ENCODE data around the gene WWOX. TPM values are rescaled to one million over a fixed set of nuclear protein-coding genes. Genes with fewer than 3 reads are reported as not detected.
"Not testable (repeated sequence)": the region's sequence is repeated elsewhere in the genome, so short reads cannot be mapped to it uniquely, and the experiment has no call there.

The WWOX gene
- total RNA-seq, 2 experiments from 2014 or later = 20.2 to 21.4 TPM

DNA sequence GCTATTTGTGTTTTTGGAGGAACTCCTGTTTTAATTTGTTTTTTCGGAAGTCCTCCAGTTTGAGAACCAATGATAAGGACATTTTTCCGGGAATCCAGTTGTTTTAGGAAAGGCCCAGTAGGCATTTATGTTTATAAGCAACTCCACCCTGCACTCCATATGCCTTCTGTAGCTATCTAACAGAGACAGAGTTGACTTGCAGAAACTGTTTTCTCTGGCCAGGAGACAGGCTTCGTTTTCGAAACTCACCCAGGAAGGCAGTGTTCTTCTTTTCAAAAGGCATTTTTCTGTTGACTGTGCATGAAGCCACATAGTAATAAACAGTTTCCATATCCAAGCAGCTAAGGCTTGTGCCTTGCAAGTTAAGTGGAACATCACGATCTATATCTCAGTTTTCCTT, 587.1 kb downstream of the WWOX start:
- intact Hi-C loops (cut with micrococcal nuclease) = no loop called here
- H3K4me3 Mint-ChIP-seq = no peak overlapping the region
- no peak overlapping the region for H3K27ac Mint-ChIP-seq
- no peak for DNase-seq
- no peaks in the 10 kb centered on the region for H3K4me1 Mint-ChIP-seq (ENCODE audit: low read depth)
- no peaks in the 10 kb centered on the region for H3K36me3 Mint-ChIP-seq (ENCODE audit: low read depth)
- CTCF ChIA-PET = no interaction called here
- H3K27me3 Mint-ChIP-seq (ENCODE audit: low read depth) = no peaks in the 10 kb centered on the region
- no peaks in the 10 kb centered on the region for H3K9me3 Mint-ChIP-seq

GRCh38 chr16:78689028-78689427, 589.6 kb downstream of the WWOX start:
- no peak for DNase-seq
- Mint-ChIP-seq H3K27me3 (ENCODE audit: low read depth) (no peaks in the 10 kb centered on the region), H3K36me3 (ENCODE audit: low read depth) (no peaks in the 10 kb centered on the region), H3K4me3 (no peak overlapping the region), H3K27ac (no peak overlapping the region), H3K4me1 (ENCODE audit: low read depth) (no peaks in the 10 kb centered on the region), H3K9me3 (no peaks in the 10 kb centered on the region)
- CTCF ChIA-PET = no interaction called here
- intact Hi-C loops (cut with micrococcal nuclease) = no loop called here

GRCh38 chr16:78689536-78689935, 590.1 kb downstream of the WWOX start:
- Mint-ChIP-seq H3K36me3 (ENCODE audit: low read depth) (no peaks in the 10 kb centered on the region), H3K4me3 (no peak overlapping the region), H3K27me3 (ENCODE audit: low read depth) (no peaks in the 10 kb centered on the region), H3K4me1 (ENCODE audit: low read depth) (no peaks in the 10 kb centered on the region), H3K9me3 (no peaks in the 10 kb centered on the region), H3K27ac (no peak overlapping the region)
- DNase-seq = no peak
- CTCF ChIA-PET = no interaction called here
- intact Hi-C loops (cut with micrococcal nuclease) = no loop called here

DNA sequence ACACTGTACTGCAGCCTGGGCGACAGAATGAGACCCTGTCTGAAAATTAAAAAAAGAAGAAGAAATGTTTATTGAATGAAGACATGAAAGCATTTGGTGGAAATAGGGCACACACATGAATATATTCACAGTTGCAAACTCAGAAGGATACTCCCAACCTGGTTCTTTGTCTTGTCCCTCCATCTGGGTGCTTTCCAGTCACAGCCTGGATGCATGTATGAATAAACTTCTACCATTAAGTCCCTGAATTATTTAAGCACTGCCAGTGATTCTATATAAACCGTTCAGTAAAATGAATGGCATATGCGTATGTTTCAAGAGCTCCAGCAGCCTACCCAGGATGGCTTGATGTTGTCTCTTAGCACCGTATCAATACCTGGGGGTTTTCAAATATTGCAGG, 591.1 kb downstream of the WWOX start:
- CTCF ChIA-PET = no interaction called here

GRCh38 chr16:78691746-78692145, 592.3 kb downstream of the WWOX start:
- H3K4me3 Mint-ChIP-seq; H3K27me3 Mint-ChIP-seq (ENCODE audit: low read depth); H3K27ac Mint-ChIP-seq; H3K4me1 Mint-ChIP-seq (ENCODE audit: low read depth); H3K36me3 Mint-ChIP-seq (ENCODE audit: low read depth); intact Hi-C loops (cut with micrococcal nuclease); DNase-seq; H3K9me3 Mint-ChIP-seq: not testable (repeated sequence)
- CTCF ChIA-PET = interaction anchor here (0.6 kb wide), 1 partner anchor 36 kb away, joined by 3 read pairs; no protein-coding TSS in a partner anchor

More for the DNA sequence above, 591.1 kb downstream of the WWOX start:
- Mint-ChIP-seq H3K9me3 (no peaks in the 10 kb centered on the region), H3K4me3 (no peak overlapping the region), H3K27me3 (ENCODE audit: low read depth) (no peaks in the 10 kb centered on the region), H3K36me3 (ENCODE audit: low read depth) (peaks cover 1% of the 10 kb centered on the region), H3K4me1 (ENCODE audit: low read depth) (no peaks in the 10 kb centered on the region), H3K27ac (no peak overlapping the region)
- DNase-seq = no peak
- intact Hi-C loops (cut with micrococcal nuclease) = no loop called here

DNA sequence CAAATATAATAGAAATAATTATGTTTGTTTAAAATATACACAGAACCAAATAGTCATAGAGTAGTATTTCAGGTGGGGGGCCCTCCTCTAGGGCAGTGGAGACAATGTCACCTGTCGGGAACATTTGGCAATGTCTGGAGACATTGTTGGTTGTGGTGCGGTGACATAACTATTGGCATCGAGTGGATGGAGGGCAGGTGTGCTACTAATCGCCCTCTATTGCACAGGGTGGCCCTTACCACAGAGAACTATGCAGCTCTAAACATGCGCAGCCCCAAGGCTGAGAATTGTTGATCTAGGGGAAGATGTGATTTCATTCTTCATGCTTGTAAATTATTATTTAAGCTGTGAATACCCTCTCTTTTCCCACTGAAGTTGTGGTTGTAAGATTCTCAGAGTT, 594.0 kb downstream of the WWOX start:
- no peak for DNase-seq
- Mint-ChIP-seq H3K4me1 (ENCODE audit: low read depth) (no peaks in the 10 kb centered on the region), H3K27ac (no peak overlapping the region), H3K4me3 (no peak overlapping the region), H3K27me3 (ENCODE audit: low read depth) (no peaks in the 10 kb centered on the region), H3K36me3 (ENCODE audit: low read depth) (peaks cover 1% of the 10 kb centered on the region), H3K9me3 (no peaks in the 10 kb centered on the region)
- CTCF ChIA-PET = no interaction called here
- intact Hi-C loops (cut with micrococcal nuclease) = no loop called here

- H3K4me1 Mint-ChIP-seq (ENCODE audit: low read depth) = no peaks in the 10 kb centered on the region
- no peak overlapping the region for H3K4me3 Mint-ChIP-seq
- no peaks in the 10 kb centered on the region for H3K9me3 Mint-ChIP-seq
- CTCF ChIA-PET = no interaction called here
- H3K27ac Mint-ChIP-seq = no peak overlapping the region
- no peaks in the 10 kb centered on the region for H3K27me3 Mint-ChIP-seq (ENCODE audit: low read depth)
- no peak for DNase-seq
- intact Hi-C loops (cut with micrococcal nuclease) = no loop called here
- H3K36me3 Mint-ChIP-seq (ENCODE audit: low read depth) = peaks cover 1% of the 10 kb centered on the region
Measured at GRCh38 chr16:78694414-78694813, 595.0 kb downstream of the WWOX start.

GRCh38 chr16:78695391-78695790, 595.9 kb downstream of the WWOX start:
- Mint-ChIP-seq H3K27ac (no peak overlapping the region), H3K4me1 (ENCODE audit: low read depth) (no peaks in the 10 kb centered on the region), H3K27me3 (ENCODE audit: low read depth) (no peaks in the 10 kb centered on the region), H3K9me3 (no peaks in the 10 kb centered on the region), H3K36me3 (ENCODE audit: low read depth) (peaks cover 1% of the 10 kb centered on the region), H3K4me3 (no peak overlapping the region)
- DNase-seq = no peak
- CTCF ChIA-PET = no interaction called here
- intact Hi-C loops (cut with micrococcal nuclease) = no loop called here

DNA sequence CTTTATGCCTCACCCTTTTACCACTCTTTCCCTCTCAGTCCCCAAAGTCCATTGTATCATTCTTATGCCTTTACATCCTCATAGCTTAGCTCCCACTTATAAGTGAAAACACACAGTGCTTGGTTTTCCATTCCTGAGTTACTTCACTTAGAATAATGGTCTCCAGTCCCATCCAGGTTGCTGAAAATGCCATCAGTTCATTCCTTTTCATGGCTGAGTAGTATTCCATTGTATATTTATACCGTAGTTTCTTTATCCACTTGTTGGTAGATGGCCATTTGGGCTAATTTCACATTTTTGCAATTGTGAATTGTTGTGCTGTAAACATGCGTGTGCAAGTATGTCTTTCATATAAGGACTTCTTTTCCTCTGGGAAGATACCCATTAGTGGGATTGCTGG, 597.3 kb downstream of the WWOX start:
- DNase-seq = no peak
- Mint-ChIP-seq H3K9me3 (no peaks in the 10 kb centered on the region), H3K4me1 (ENCODE audit: low read depth) (no peaks in the 10 kb centered on the region), H3K4me3 (no peak overlapping the region), H3K36me3 (ENCODE audit: low read depth) (peaks cover 1% of the 10 kb centered on the region), H3K27ac (no peak overlapping the region), H3K27me3 (ENCODE audit: low read depth) (no peaks in the 10 kb centered on the region)
- CTCF ChIA-PET = interaction anchor here (1.0 kb wide), 1 partner anchor 9 kb away, joined by 3 read pairs; no protein-coding TSS in a partner anchor
- intact Hi-C loops (cut with micrococcal nuclease) = no loop called here

- no peaks in the 10 kb centered on the region for H3K9me3 Mint-ChIP-seq
- intact Hi-C loops (cut with micrococcal nuclease) = no loop called here
Measured at GRCh38 chr16:78697426-78697825, 598.0 kb downstream of the WWOX start.

GRCh38 chr16:78703936-78704335, 604.5 kb downstream of the WWOX start:
- Mint-ChIP-seq H3K9me3 (peaks cover 6% of the 10 kb centered on the region), H3K27me3 (ENCODE audit: low read depth) (no peaks in the 10 kb centered on the region), H3K4me3 (no peak overlapping the region), H3K4me1 (ENCODE audit: low read depth) (peaks cover 2% of the 10 kb centered on the region), H3K36me3 (ENCODE audit: low read depth) (peaks cover 1% of the 10 kb centered on the region), H3K27ac (no peak overlapping the region)
- intact Hi-C loops (cut with micrococcal nuclease) = loop anchor here (2.0 kb wide), 1 partner anchor 39 kb away; no protein-coding TSS in a partner anchor
- CTCF ChIA-PET = no interaction called here
- DNase-seq = no peak

More at GRCh38 chr16:78697426-78697825, 598.0 kb downstream of the WWOX start:
- Mint-ChIP-seq H3K27me3 (ENCODE audit: low read depth) (no peaks in the 10 kb centered on the region), H3K4me3 (no peak overlapping the region), H3K4me1 (ENCODE audit: low read depth) (no peaks in the 10 kb centered on the region), H3K36me3 (ENCODE audit: low read depth) (peaks cover 1% of the 10 kb centered on the region), H3K27ac (no peak overlapping the region)
- no peak for DNase-seq
- CTCF ChIA-PET = interaction anchor here (0.6 to 1.0 kb wide), 2 partner anchors 8 to 145 kb away, joined by 3 read pairs; no protein-coding TSS in a partner anchor

GRCh38 chr16:78704416-78704815, 605.0 kb downstream of the WWOX start:
- intact Hi-C loops (cut with micrococcal nuclease) = loop anchor here (2.0 kb wide), 1 partner anchor 38 kb away; no protein-coding TSS in a partner anchor
- H3K27ac Mint-ChIP-seq = no peak overlapping the region
- H3K36me3 Mint-ChIP-seq (ENCODE audit: low read depth) = peaks cover 1% of the 10 kb centered on the region
- no peak overlapping the region for H3K4me3 Mint-ChIP-seq
- no peak for DNase-seq
- no peaks in the 10 kb centered on the region for H3K27me3 Mint-ChIP-seq (ENCODE audit: low read depth)
- CTCF ChIA-PET = no interaction called here
- peaks cover 2% of the 10 kb centered on the region for H3K4me1 Mint-ChIP-seq (ENCODE audit: low read depth)
- peaks cover 6% of the 10 kb centered on the region for H3K9me3 Mint-ChIP-seq

- H3K27me3 Mint-ChIP-seq (ENCODE audit: low read depth) = no peaks in the 10 kb centered on the region
- intact Hi-C loops (cut with micrococcal nuclease) = loop anchor here (1.0 to 5.0 kb wide), 5 partner anchors 37 to 1762 kb away; no protein-coding TSS in a partner anchor
- H3K4me3 Mint-ChIP-seq = no peak overlapping the region
- CTCF ChIA-PET = interaction anchor here (0.6 to 2.5 kb wide), 10 partner anchors 9 to 896 kb away, joined by 3 to 11 read pairs (median 3); no protein-coding TSS in a partner anchor
- H3K4me1 Mint-ChIP-seq (ENCODE audit: low read depth) = peaks cover 2% of the 10 kb centered on the region
- peaks cover 6% of the 10 kb centered on the region for H3K9me3 Mint-ChIP-seq
- H3K36me3 Mint-ChIP-seq (ENCODE audit: low read depth) = peaks cover 1% of the 10 kb centered on the region
- DNase-seq = no peak
- H3K27ac Mint-ChIP-seq = no peak overlapping the region
Measured at GRCh38 chr16:78705694-78706093, 606.2 kb downstream of the WWOX start.
